ENCODE measurements around the gene PKP1. TPM values are rescaled to one million over a fixed set of nuclear protein-coding genes. Genes with fewer than 3 reads are reported as not detected.

PKP1 gene
- total and polyA plus RNA-seq, 10 of the 15 experiments (the other 5 are each of a cell fraction or from before 2014, with no cell fraction given), result 0.03 TPM; not detected in 9

- TF ChIP-seq E2F8 (IDR thresholded peaks at IDR 0.05; ENCODE audit: low read depth, partially characterized antibody) (no peak), MXI1 (IDR thresholded peaks at IDR 0.05; ENCODE audit: low read depth, low read length) (no peak), BMI1 (IDR thresholded peaks at IDR 0.05; ENCODE audit: borderline replicate concordance) (no peak), ZZZ3 (IDR thresholded peaks at IDR 0.05; ENCODE audit: control insufficient read depth, insufficient read length, low read depth) (no peak), PAX5 (IDR thresholded peaks at IDR 0.05; ENCODE audit: borderline replicate concordance, low read depth, low read length) (no peak), HCFC1 (IDR thresholded peaks at IDR 0.05; ENCODE audit: low read length) (no peak), JUND (IDR thresholded peaks at IDR 0.05; ENCODE audit: low read depth, low read length) (no peak), NFYA (IDR thresholded peaks at IDR 0.05; ENCODE audit: borderline replicate concordance, low read depth, low read length) (no peak), NBN (IDR thresholded peaks at IDR 0.05) (no peak)
These were observed 39.6 kb downstream of the PKP1 start (continued) for GRCh38 chr1:201322653-201323510.

GRCh38 chr1:201324306-201324705 is 41.0 kb downstream of the PKP1 start:
- Histone ChIP-seq H2AFZ (ENCODE audit: control insufficient read depth, low read depth, low read length) (no peak overlapping the region), H3K36me3 (ENCODE audit: control insufficient read depth in 2 of 2, insufficient read depth in 2 of 2, low read length in 1 of 2) (no peaks in the 10 kb centered on the region), H3K4me1 (ENCODE audit: control insufficient read depth, insufficient read depth, low read length) (no peaks in the 10 kb centered on the region), H4K20me1 (ENCODE audit: control insufficient read depth, insufficient read depth) (no peaks in the 10 kb centered on the region), H3K79me2 (ENCODE audit: control insufficient read depth, insufficient read depth, low read length) (no peaks in the 10 kb centered on the region), H3K27ac (ENCODE audit: control insufficient read depth, insufficient read depth) (no peak overlapping the region), H3K4me3 (no peak overlapping the region), H3K9me3 (replicated peaks; ENCODE audit: control insufficient read depth, insufficient read depth, low read length) (no peaks in the 10 kb centered on the region), H3K27me3 (replicated peaks in 1 of 2; ENCODE audit: control insufficient read depth in 2 of 2, insufficient read depth in 2 of 2, low read length in 1 of 2) (peaks cover 4 to 10% of the 10 kb centered on the region in 2 experiments; a peak in 3 of 4 replicates), H3K9ac (ENCODE audit: control insufficient read depth, insufficient read depth, low read length) (no peak overlapping the region), H3K4me2 (ENCODE audit: control insufficient read depth, insufficient read depth) (no peak overlapping the region)
- BruUV-seq (replicated peaks), result no TSS peak
- FAIRE-seq (no peak), ATAC-seq (no peak), DNase-seq (ENCODE audit: low read depth, low spot score) (no peak)
- 41% methylated on average over 4 of the region's 4 CpGs for WGBS (ENCODE audit: insufficient coverage, insufficient replicate concordance, low lambda C conversion rate, missing lambda C conversion rate)
- in situ Hi-C loops (cut with MboI), result no loop called here
- ChIA-PET SMC1A (ENCODE audit: uncharacterized antibody, unreplicated experiment) (interaction anchor here (0.9 kb wide), 1 partner anchor 10 kb away, joined by 3 read pairs; no protein-coding TSS in a partner anchor), CTCF (no interaction called here), POLR2A (no interaction called here), RAD21 (ENCODE audit: unreplicated experiment) (no interaction called here)
- intact Hi-C loops (cut with micrococcal nuclease; ENCODE audit: unreplicated experiment), result no loop called here
- no peak for TF ChIP-seq PBX3 (IDR thresholded peaks at IDR 0.05; ENCODE audit: insufficient replicate concordance, low read depth, low read length)
- TF ChIP-seq USF1 (IDR thresholded peaks at IDR 0.05; ENCODE audit: borderline replicate concordance, extremely low read length, insufficient read depth, low read depth, low read length), result no peak
- no peak for TF ChIP-seq ESRRA (IDR thresholded peaks at IDR 0.05; ENCODE audit: low read length)
- TF ChIP-seq ZNF217 (IDR thresholded peaks at IDR 0.05), result no peak
